Loucy (cell line): ENCODE data around the gene KLF15.

ENCODE experiments used
- H2AFZ ChIP-seq: fragments of 200-600 bp; sonication (generic); 2 replicates; pipeline ENCODE4 v1.6.0; 2016; ENCODE audit warnings: antibody characterized with exemption, mild to moderate bottlenecking, low read length, moderate library complexity
- H3F3A ChIP-seq: fragments of 200-600 bp; 2 replicates; pipeline ENCODE4 v1.6.0; 2016; ENCODE audit warnings: antibody characterized with exemption, low read depth, mild to moderate bottlenecking
- H3K27me3 ChIP-seq: fragments of 200-600 bp; sonication (generic); 2 replicates; pipeline ENCODE4 v1.6.1; 2014; ENCODE audit warnings: low read length, mild to moderate bottlenecking; ENCODE audit not compliant: insufficient read depth, poor library complexity, severe bottlenecking
- H3K36me3 ChIP-seq: fragments of 200-600 bp; sonication (generic); 2 replicates; pipeline ENCODE4 v1.6.1; 2016; ENCODE audit warnings: low read length; ENCODE audit not compliant: insufficient read depth
- H3K4me1 ChIP-seq: fragments of 200-600 bp; sonication (generic); 2 replicates; pipeline ENCODE4 v1.5.1; 2014; ENCODE audit warnings: low read length, mild to moderate bottlenecking; ENCODE audit not compliant: insufficient read depth, poor library complexity, severe bottlenecking
- H3K4me2 ChIP-seq: fragments of 200-600 bp; sonication (generic); 2 replicates; pipeline ENCODE4 v1.6.0; 2014; ENCODE audit warnings: antibody characterized with exemption, low read length, low read depth, mild to moderate bottlenecking; ENCODE audit not compliant: poor library complexity, severe bottlenecking
- H3K4me3 ChIP-seq: fragments of 200-600 bp; sonication (generic); 2 replicates; pipeline ENCODE4 v1.5.1; 2014; ENCODE audit warnings: low read length, mild to moderate bottlenecking, mixed read lengths; ENCODE audit not compliant: poor library complexity, severe bottlenecking
- H3K79me2 ChIP-seq: fragments of 200-600 bp; sonication (generic); 2 replicates; pipeline ENCODE4 v1.6.1; 2014; ENCODE audit warnings: low read length; ENCODE audit not compliant: insufficient read depth
- H3K9ac ChIP-seq: fragments of 200-600 bp; sonication (generic); 2 replicates; pipeline ENCODE4 v1.6.0; 2014; ENCODE audit warnings: mild to moderate bottlenecking, low read depth, low read length, moderate library complexity; ENCODE audit not compliant: poor library complexity, severe bottlenecking
- H3K9me2 ChIP-seq: fragments of 200-600 bp; sonication (generic); replicated peaks from 2 replicates; pipeline ENCODE4 v1.6.1; 2016; ENCODE audit warnings: low read depth, low read length, mixed read lengths
- H3K9me3 ChIP-seq: fragments of 200-600 bp; sonication (generic); 2 replicates; pipeline ENCODE4 v1.6.1; 2014; ENCODE audit warnings: mild to moderate bottlenecking, antibody characterized with exemption, low read length, low read depth; ENCODE audit not compliant: insufficient read depth
- H4K20me1 ChIP-seq: fragments of 200-600 bp; sonication (generic); 2 replicates; pipeline ENCODE4 v1.6.0; 2014; ENCODE audit warnings: antibody characterized with exemption, low read length, mild to moderate bottlenecking; ENCODE audit not compliant: insufficient read depth, poor library complexity, severe bottlenecking
- EZH2phosphoT487 ChIP-seq: fragments of 200-600 bp; IDR thresholded peaks from 2 replicates; pipeline ENCODE4 v1.6.1; 2018; ENCODE audit warnings: antibody characterized with exemption, mild to moderate bottlenecking, moderate library complexity, borderline replicate concordance
- TF ChIP-seq, protein P1 (sequence below): fragments of 200-600 bp; sonication (generic); conservative IDR thresholded peaks from 2 replicates; pipeline ENCODE4 v1.5.1; 2014; ENCODE audit warnings: mild to moderate bottlenecking, antibody characterized with exemption, low read length

The KLF15 gene

GRCh38 chr3:126307591-126308393 lies 49.4 kb downstream of the KLF15 start:
- Histone ChIP-seq H3K79me2 (no peaks in the 10 kb centered on the region), H2AFZ (no peak overlapping the region), H3K9ac (no peak overlapping the region), H3K4me3 (no peak overlapping the region), H3K27me3 (no peaks in the 10 kb centered on the region), H3K9me2 (no peaks in the 10 kb centered on the region), H3K4me2 (no peak overlapping the region), H3F3A (no peaks in the 10 kb centered on the region), H4K20me1 (no peaks in the 10 kb centered on the region), H3K4me1 (no peaks in the 10 kb centered on the region), H3K9me3 (peaks cover 4% of the 10 kb centered on the region; the same call in 1 of the 2 replicates), H3K36me3 (no peaks in the 10 kb centered on the region)
- no peak for TF ChIP-seq EZH2phosphoT487
- TF ChIP-seq, protein P1, sequence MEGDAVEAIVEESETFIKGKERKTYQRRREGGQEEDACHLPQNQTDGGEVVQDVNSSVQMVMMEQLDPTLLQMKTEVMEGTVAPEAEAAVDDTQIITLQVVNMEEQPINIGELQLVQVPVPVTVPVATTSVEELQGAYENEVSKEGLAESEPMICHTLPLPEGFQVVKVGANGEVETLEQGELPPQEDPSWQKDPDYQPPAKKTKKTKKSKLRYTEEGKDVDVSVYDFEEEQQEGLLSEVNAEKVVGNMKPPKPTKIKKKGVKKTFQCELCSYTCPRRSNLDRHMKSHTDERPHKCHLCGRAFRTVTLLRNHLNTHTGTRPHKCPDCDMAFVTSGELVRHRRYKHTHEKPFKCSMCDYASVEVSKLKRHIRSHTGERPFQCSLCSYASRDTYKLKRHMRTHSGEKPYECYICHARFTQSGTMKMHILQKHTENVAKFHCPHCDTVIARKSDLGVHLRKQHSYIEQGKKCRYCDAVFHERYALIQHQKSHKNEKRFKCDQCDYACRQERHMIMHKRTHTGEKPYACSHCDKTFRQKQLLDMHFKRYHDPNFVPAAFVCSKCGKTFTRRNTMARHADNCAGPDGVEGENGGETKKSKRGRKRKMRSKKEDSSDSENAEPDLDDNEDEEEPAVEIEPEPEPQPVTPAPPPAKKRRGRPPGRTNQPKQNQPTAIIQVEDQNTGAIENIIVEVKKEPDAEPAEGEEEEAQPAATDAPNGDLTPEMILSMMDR, result no peak

DNA sequence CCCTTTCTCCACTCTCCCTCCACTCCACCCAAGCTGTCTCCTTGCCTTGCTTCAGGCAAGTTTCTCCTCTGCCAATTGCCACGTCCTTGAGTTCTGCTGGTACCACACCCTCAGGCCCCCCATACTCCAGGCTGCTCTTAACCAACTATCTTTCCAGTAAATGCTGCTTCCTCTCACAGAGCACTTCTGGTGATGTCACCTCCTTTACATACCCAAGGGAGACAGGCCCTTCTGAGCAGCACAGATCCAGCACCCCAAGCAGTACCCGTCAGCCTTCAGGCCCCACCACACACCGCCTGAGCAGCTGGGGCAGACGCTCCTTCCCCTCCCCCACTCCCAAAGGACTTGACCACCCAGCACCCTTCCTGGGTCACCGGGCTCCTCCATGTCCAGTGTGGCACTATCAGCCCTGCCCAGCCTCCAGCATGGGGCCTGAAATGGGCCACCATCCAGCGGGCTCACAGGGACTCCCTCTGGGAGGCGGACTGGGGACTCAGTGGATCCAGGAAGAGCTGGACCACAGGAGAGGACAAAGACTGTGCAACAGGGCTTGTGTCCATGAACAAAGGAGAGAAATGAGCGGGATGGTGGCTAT lies 50.2 kb downstream of the KLF15 start:
- Histone ChIP-seq H3K9ac (no peak overlapping the region), H3K4me2 (no peak overlapping the region), H3F3A (no peaks in the 10 kb centered on the region), H3K4me1 (no peaks in the 10 kb centered on the region), H2AFZ (no peak overlapping the region), H3K79me2 (no peaks in the 10 kb centered on the region), H3K9me2 (no peaks in the 10 kb centered on the region), H3K36me3 (no peaks in the 10 kb centered on the region), H3K27me3 (no peaks in the 10 kb centered on the region), H3K4me3 (no peak overlapping the region), H4K20me1 (no peaks in the 10 kb centered on the region), H3K9me3 (peaks cover 4% of the 10 kb centered on the region; the same call in 1 of the 2 replicates)
- TF ChIP-seq, protein P1, result no peak
- TF ChIP-seq EZH2phosphoT487, result no peak

DNA sequence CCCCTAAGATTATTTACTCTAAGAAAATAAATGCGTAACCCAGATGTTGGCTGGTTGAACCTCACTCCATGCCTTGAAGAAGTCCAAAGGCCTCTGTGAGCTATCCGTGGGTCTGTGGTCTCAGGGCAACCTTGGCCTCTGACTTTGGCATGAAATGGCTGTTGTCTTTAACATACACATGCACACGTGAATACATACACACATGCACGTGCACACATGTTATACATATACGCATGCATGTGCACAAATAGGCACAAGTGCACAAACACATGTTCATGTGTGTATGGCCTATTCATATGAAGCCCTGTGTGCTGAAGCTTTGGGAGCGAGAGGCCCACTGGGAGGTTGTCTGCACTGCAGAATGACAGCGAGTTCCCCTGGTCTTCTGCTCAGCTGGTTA lies 50.8 kb downstream of the KLF15 start:
- no peak for TF ChIP-seq EZH2phosphoT487
- TF ChIP-seq, protein P1, result no peak
- Histone ChIP-seq H3K27me3 (no peaks in the 10 kb centered on the region), H3K4me1 (no peaks in the 10 kb centered on the region), H3K36me3 (no peaks in the 10 kb centered on the region), H3K9me3 (peaks cover 4% of the 10 kb centered on the region; the same call in 1 of the 2 replicates), H4K20me1 (no peaks in the 10 kb centered on the region), H3K9ac (no peak overlapping the region), H3K9me2 (no peaks in the 10 kb centered on the region), H3K4me2 (no peak overlapping the region), H3K79me2 (no peaks in the 10 kb centered on the region), H2AFZ (no peak overlapping the region), H3F3A (no peaks in the 10 kb centered on the region), H3K4me3 (no peak overlapping the region)
